K562 (cell line): ENCODE data around the gene C17orf78. TPM values are rescaled to one million over a fixed set of nuclear protein-coding genes. Genes with fewer than 3 reads are reported as not detected.

Experiments used
- polyA plus RNA-seq, 8 experiments: library from polyadenylated mRNA; depleted of rRNA in 4 of 8; stranded (reverse) in 5 of 8; unstranded in 3 of 8; fragments of >200 nt; fragmentation: Nextera tagmentation in 2 of 8; fragmentation: Illumina TruSeq in 1 of 8; extraction: Ambion mirVana in 2 of 8; extraction: Trizol in 1 of 8; gene quantifications; 2 replicates each; pipeline versions ENCODE4 v1.2.1 to v1.2.3, GENCODE V29; 2011 to 2014; ENCODE audit warnings: inconsistent platforms in 1 of 8, missing spikeins in 1 of 8
- total RNA-seq, 7 experiments: library from RNA; depleted of rRNA in 6 of 7; stranded (reverse); fragments of >200 nt in 6 of 7; fragmentation: Illumina TruSeq in 2 of 7; extraction: Trizol in 2 of 7; gene quantifications; 2 replicates each; pipeline versions ENCODE4 v1.2.1 to v1.2.3, GENCODE V29; 2011 to 2021; ENCODE audit warnings: low replicate concordance in 1 of 7

Gene C17orf78
- total and polyA plus RNA-seq, 9 of the 15 experiments (the other 6 are each of a cell fraction or from before 2014, with no cell fraction given) = not detected

Other genes starting within 250 kb of the C17orf78 start
- 47.0 and 67.8 TPM in 2 replicates for gene ACACA, start 30.9 kb downstream of the C17orf78 start, total RNA-seq (2014; rRNA removed)
- 88.4 and 95.3 TPM in 2 replicates for gene ACACA, start 30.9 kb downstream of the C17orf78 start, total RNA-seq (2014; rRNA removed; fragmentation: Illumina TruSeq; extraction: Trizol)
- 94.7 and 100 TPM in 2 replicates for gene ACACA, start 30.9 kb downstream of the C17orf78 start, total RNA-seq (2015; rRNA removed; fragmentation: Illumina TruSeq; extraction: Trizol)
- 135 and 151 TPM in 2 replicates for gene ACACA, start 30.9 kb downstream of the C17orf78 start, total RNA-seq (2021)
- gene ACACA, start 30.9 kb downstream of the C17orf78 start, polyA plus RNA-seq (2011; rRNA removed) = 64.7 and 103 TPM in 2 replicates
- 93.5 and 94.1 TPM in 2 replicates for gene ACACA, start 30.9 kb downstream of the C17orf78 start, polyA plus RNA-seq (2014; fragmentation: Illumina TruSeq; extraction: Trizol)
- gene ACACA, start 30.9 kb downstream of the C17orf78 start, polyA plus RNA-seq (2014; fragmentation: Nextera tagmentation; extraction: Ambion mirVana) = 10 to 100 TPM; 35.9 to 42.9 TPM
- 54.9 and 55.3 TPM in 2 replicates for gene ACACA, start 30.9 kb downstream of the C17orf78 start, polyA plus RNA-seq (2014; rRNA removed)
- gene TADA2A, start 30.9 kb downstream of the C17orf78 start, total RNA-seq (2014; rRNA removed) = 13.8 and 20.0 TPM in 2 replicates
- gene TADA2A, start 30.9 kb downstream of the C17orf78 start, total RNA-seq (2014; rRNA removed; fragmentation: Illumina TruSeq; extraction: Trizol) = 25.0 and 27.0 TPM in 2 replicates
- gene TADA2A, start 30.9 kb downstream of the C17orf78 start, total RNA-seq (2015; rRNA removed; fragmentation: Illumina TruSeq; extraction: Trizol) = 21.8 and 24.1 TPM in 2 replicates
- 24.8 and 26.9 TPM in 2 replicates for gene TADA2A, start 30.9 kb downstream of the C17orf78 start, total RNA-seq (2021)
- 13.6 and 24.6 TPM in 2 replicates for gene TADA2A, start 30.9 kb downstream of the C17orf78 start, polyA plus RNA-seq (2011; rRNA removed)
- gene TADA2A, start 30.9 kb downstream of the C17orf78 start, polyA plus RNA-seq (2014; fragmentation: Illumina TruSeq; extraction: Trizol) = 27.1 and 37.7 TPM in 2 replicates
- gene TADA2A, start 30.9 kb downstream of the C17orf78 start, polyA plus RNA-seq (2014; fragmentation: Nextera tagmentation; extraction: Ambion mirVana) = 10 to 100 TPM; 28.0 to 33.5 TPM
- gene TADA2A, start 30.9 kb downstream of the C17orf78 start, polyA plus RNA-seq (2014; rRNA removed) = 18.5 and 21.3 TPM in 2 replicates
- gene DUSP14, start 113.9 kb downstream of the C17orf78 start, total RNA-seq (2014; rRNA removed) = 27.7 and 37.2 TPM in 2 replicates
- gene DUSP14, start 113.9 kb downstream of the C17orf78 start, total RNA-seq (2014; rRNA removed; fragmentation: Illumina TruSeq; extraction: Trizol) = 19.6 and 20.2 TPM in 2 replicates
- gene DUSP14, start 113.9 kb downstream of the C17orf78 start, total RNA-seq (2015; rRNA removed; fragmentation: Illumina TruSeq; extraction: Trizol) = 23.6 and 26.9 TPM in 2 replicates
- gene DUSP14, start 113.9 kb downstream of the C17orf78 start, total RNA-seq (2021) = 24.8 and 25.3 TPM in 2 replicates
- 21.4 and 36.7 TPM in 2 replicates for gene DUSP14, start 113.9 kb downstream of the C17orf78 start, polyA plus RNA-seq (2011; rRNA removed)
- gene DUSP14, start 113.9 kb downstream of the C17orf78 start, polyA plus RNA-seq (2014; fragmentation: Illumina TruSeq; extraction: Trizol) = 36.2 and 43.1 TPM in 2 replicates
- 10 to 100 TPM; 64.0 to 74.0 TPM for gene DUSP14, start 113.9 kb downstream of the C17orf78 start, polyA plus RNA-seq (2014; fragmentation: Nextera tagmentation; extraction: Ambion mirVana)
- gene DUSP14, start 113.9 kb downstream of the C17orf78 start, polyA plus RNA-seq (2014; rRNA removed) = 31.8 and 38.0 TPM in 2 replicates
- gene SYNRG, start 233.4 kb downstream of the C17orf78 start, total RNA-seq (2014; rRNA removed) = 10.6 and 13.8 TPM in 2 replicates
- gene SYNRG, start 233.4 kb downstream of the C17orf78 start, total RNA-seq (2014; rRNA removed; fragmentation: Illumina TruSeq; extraction: Trizol) = 15.1 and 16.9 TPM in 2 replicates
- 17.6 and 19.7 TPM in 2 replicates for gene SYNRG, start 233.4 kb downstream of the C17orf78 start, total RNA-seq (2015; rRNA removed; fragmentation: Illumina TruSeq; extraction: Trizol)
- gene SYNRG, start 233.4 kb downstream of the C17orf78 start, total RNA-seq (2021) = 27.8 and 28.2 TPM in 2 replicates
- 11.7 and 18.4 TPM in 2 replicates for gene SYNRG, start 233.4 kb downstream of the C17orf78 start, polyA plus RNA-seq (2011; rRNA removed)
- 21.8 and 23.4 TPM in 2 replicates for gene SYNRG, start 233.4 kb downstream of the C17orf78 start, polyA plus RNA-seq (2014; fragmentation: Illumina TruSeq; extraction: Trizol)
- 1 to 10 TPM; 2.9 to 4.9 TPM for gene SYNRG, start 233.4 kb downstream of the C17orf78 start, polyA plus RNA-seq (2014; fragmentation: Nextera tagmentation; extraction: Ambion mirVana)
- gene SYNRG, start 233.4 kb downstream of the C17orf78 start, polyA plus RNA-seq (2014; rRNA removed) = 13.4 and 13.6 TPM in 2 replicates